Activated naive CD4-positive, alpha-beta T cell treated with anti-CD3 and anti-CD28 coated beads, Interleukin-2, amount 10 ng/mL, durations not matched to agents 5 hours and 36 hours (primary cell): ENCODE data around the gene TAS2R20. TPM values are rescaled to one million over a fixed set of nuclear protein-coding genes. Genes with fewer than 3 reads are reported as not detected.

Source experiments
- total RNA-seq, 2 experiments: library from RNA; stranded (reverse); gene quantifications; one replicate each; pipeline ENCODE4 v1.2.3, GENCODE V29; 2021

TAS2R20 gene, protein sequence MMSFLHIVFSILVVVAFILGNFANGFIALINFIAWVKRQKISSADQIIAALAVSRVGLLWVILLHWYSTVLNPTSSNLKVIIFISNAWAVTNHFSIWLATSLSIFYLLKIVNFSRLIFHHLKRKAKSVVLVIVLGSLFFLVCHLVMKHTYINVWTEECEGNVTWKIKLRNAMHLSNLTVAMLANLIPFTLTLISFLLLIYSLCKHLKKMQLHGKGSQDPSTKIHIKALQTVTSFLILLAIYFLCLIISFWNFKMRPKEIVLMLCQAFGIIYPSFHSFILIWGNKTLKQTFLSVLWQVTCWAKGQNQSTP
- total RNA-seq, result 1 to 10 TPM in 1 of 2 experiments, under 1 TPM in 1; 0.86 to 1.4 TPM

GRCh38 chr12:10998204-10998603, at the start of gene TAS2R20:
TSS of gene TAS2R20 (minus strand) at chr12:10998304. CDS start at chr12:10997875, 429 bp downstream.

DNA sequence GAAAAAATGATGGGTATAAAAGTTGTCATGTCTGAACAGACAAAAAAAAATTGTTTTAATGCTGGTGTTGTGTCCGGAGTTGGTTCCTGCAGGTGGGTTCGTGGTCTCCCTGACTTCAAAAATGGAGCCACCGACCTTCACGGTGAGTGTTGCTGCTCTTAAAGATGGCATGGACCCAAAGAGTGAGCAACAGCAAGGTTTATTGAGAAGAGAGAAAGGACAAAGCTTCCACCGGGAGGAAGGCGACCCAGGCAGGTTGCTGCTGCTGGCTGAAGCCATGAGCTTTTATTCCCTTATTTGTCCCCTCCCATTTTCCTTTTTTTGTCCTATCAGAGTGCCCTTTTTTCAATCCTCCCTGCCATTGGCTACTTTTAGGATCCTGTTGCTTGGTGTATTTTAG, 33.2 kb upstream of the TAS2R20 start, which contains the start of gene TAS2R31:
Gene TAS2R31 (minus strand): TSS at position 101 of the 400 bp plus-strand sequence. CDS start 72 bp downstream, at position 29.

DNA sequence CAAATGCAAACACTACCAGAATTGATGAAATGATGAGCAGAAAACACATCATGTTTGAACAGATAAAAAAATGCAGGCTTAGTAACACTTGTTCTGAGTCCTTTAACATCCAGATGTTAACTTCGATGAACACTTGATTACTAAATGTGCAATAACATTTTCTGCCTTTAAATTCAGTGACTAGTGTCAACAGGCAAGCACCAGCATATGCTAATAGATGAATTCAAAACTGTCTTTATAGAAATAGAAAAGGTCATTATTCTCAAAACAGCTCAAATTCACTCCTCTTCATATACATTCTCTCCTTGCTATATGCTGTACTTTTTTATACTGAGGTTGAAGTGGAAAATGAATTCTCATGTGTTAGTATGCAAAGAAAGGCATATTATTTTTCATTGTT, 24.4 kb upstream of the TAS2R20 start, which contains the start of gene TAS2R19:
Gene TAS2R19 (minus strand): TSS at position 101 of the 400 bp plus-strand sequence. CDS start 49 bp downstream, at position 52.

DNA sequence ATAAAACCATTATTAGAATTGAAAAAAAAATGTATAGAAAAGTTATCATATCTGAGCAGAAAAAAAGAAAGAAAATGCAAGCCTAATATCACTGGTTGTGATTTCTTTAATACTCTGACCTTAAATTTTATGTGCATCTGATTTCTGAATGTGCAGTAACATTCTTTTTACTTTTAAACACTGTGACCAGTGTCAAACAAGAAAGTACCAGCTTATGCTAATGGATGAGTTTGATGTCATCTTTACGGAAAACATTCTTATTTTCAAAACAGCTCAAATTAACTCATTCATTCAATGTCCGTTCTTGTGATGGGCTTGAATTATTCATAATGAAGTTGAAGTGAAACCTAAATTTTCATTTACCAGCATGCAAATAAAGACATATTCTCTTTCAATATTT, 11.3 kb downstream of the TAS2R20 start, which contains the start of gene TAS2R50:
Gene TAS2R50 (minus strand): TSS at position 101 of the 400 bp plus-strand sequence. CDS start 52 bp downstream, at position 49.

Other genes starting within 250 kb of the TAS2R20 start
- gene TAS2R7, start 195.7 kb downstream of the TAS2R20 start, total RNA-seq, result not detected
- not detected for gene TAS2R8, start 191.0 kb downstream of the TAS2R20 start, total RNA-seq
- not detected for gene TAS2R9, start 188.1 kb downstream of the TAS2R20 start, total RNA-seq
- under 1 TPM; 0.25 to 0.36 TPM for gene TAS2R10, start 171.9 kb downstream of the TAS2R20 start, total RNA-seq
- gene PRR4, start 148.8 kb downstream of the TAS2R20 start, total RNA-seq, result 1 to 10 TPM; 1.5 to 1.8 TPM
- gene PRH1, start 114.0 kb downstream of the TAS2R20 start, total RNA-seq, result 10 to 100 TPM; 11.3 to 11.5 TPM
- gene TAS2R13, start 88.7 kb downstream of the TAS2R20 start, total RNA-seq, result 1 to 10 TPM in 1 of 2 experiments, under 1 TPM in 1; 0.48 to 1.0 TPM
- gene PRH2, start 69.1 kb downstream of the TAS2R20 start, total RNA-seq, result not detected
- 1 to 10 TPM; 1.6 TPM for gene TAS2R14, start 59.0 kb downstream of the TAS2R20 start, total RNA-seq
- 1 to 10 TPM in 1 of 2 experiments, under 1 TPM in 1; 0.55 to 1.2 TPM for gene TAS2R50, start 11.4 kb downstream of the TAS2R20 start, total RNA-seq
- 1 to 10 TPM; 2.2 to 2.5 TPM for gene TAS2R19, start 24.3 kb upstream of the TAS2R20 start, total RNA-seq
- 1 to 10 TPM; 2.4 to 3.4 TPM for gene TAS2R31, start 33.1 kb upstream of the TAS2R20 start, total RNA-seq
- 1 to 10 TPM in 1 of 2 experiments, under 1 TPM in 1; 0.94 to 1.2 TPM for gene TAS2R46, start 64.0 kb upstream of the TAS2R20 start, total RNA-seq
- under 1 TPM; 0.53 to 0.81 TPM for gene TAS2R43, start 94.0 kb upstream of the TAS2R20 start, total RNA-seq
- 1 to 10 TPM; 2.2 to 2.4 TPM for gene TAS2R30, start 136.3 kb upstream of the TAS2R20 start, total RNA-seq
- 1 to 10 TPM; 8.8 to 8.9 TPM for gene SMIM10L1, start 172.9 kb upstream of the TAS2R20 start, total RNA-seq
- not detected for gene TAS2R42, start 188.6 kb upstream of the TAS2R20 start, total RNA-seq